HL-60 (cell line): ENCODE data around the gene EFCAB14.

Source experiments
- DNase-seq, 2 experiments: peaks; one replicate each; pipeline ENCODE4 v3.0.0-alpha.2; 2010 to 2020; ENCODE audit warnings: low read depth in 1 of 2, low spot score in 1 of 2
- H3K27ac ChIP-seq: fragments of 250-450 bp; sonication (Bioruptor Pico); replicated peaks from 2 replicates; pipeline ENCODE4 v1.5.1; 2020; ENCODE audit warnings: mild to moderate bottlenecking, moderate library complexity
- H3K27me3 ChIP-seq: fragments of 250-450 bp; sonication (Bioruptor Pico); 2 replicates; pipeline ENCODE4 v1.5.1; 2021; ENCODE audit warnings: mild to moderate bottlenecking, moderate library complexity; ENCODE audit not compliant: insufficient read depth, poor library complexity, severe bottlenecking
- H3K4me3 ChIP-seq: replicated peaks from 2 replicates; pipeline ENCODE4 v1.5.1; 2011; ENCODE audit warnings: mild to moderate bottlenecking, control low read depth, low read length; ENCODE audit not compliant: insufficient read depth
- GABPA ChIP-seq: IDR thresholded peaks from 2 replicates; pipeline ENCODE4 v1.6.1; 2012; ENCODE audit warnings: low read depth
- POLR2AphosphoS5 ChIP-seq: IDR thresholded peaks from 2 replicates; pipeline ENCODE4 v1.6.1; 2012; ENCODE audit warnings: low read depth
- REST ChIP-seq: IDR thresholded peaks from 2 replicates; pipeline ENCODE4 v1.6.1; 2012; ENCODE audit warnings: low read depth; ENCODE audit not compliant: insufficient replicate concordance
- SPI1 ChIP-seq: IDR thresholded peaks from 2 replicates; pipeline ENCODE4 v1.6.1; 2012; ENCODE audit warnings: low read depth, mild to moderate bottlenecking, borderline replicate concordance
- TF ChIP-seq, protein P1 (sequence below): IDR thresholded peaks from one replicate; pipeline ENCODE4 v1.5.1; 2011; ENCODE audit warnings: low read length, control low read depth, inconsistent platforms; ENCODE audit not compliant: insufficient read depth

The EFCAB14 gene

GRCh38 chr1:46717654-46718053 lies 1.3 kb downstream of the EFCAB14 start:
- Histone ChIP-seq H3K27ac (no peak overlapping the region), H3K4me3 (peak overlapping the region; percentile 88), H3K27me3 (no peaks in the 10 kb centered on the region)
- no peak for DNase-seq
- TF ChIP-seq REST = no peak
- TF ChIP-seq POLR2AphosphoS5 = no peak
- no peak for TF ChIP-seq GABPA
- peak; percentile 32; the same call in 1 of the 2 replicates for TF ChIP-seq SPI1
- TF ChIP-seq, protein P1, sequence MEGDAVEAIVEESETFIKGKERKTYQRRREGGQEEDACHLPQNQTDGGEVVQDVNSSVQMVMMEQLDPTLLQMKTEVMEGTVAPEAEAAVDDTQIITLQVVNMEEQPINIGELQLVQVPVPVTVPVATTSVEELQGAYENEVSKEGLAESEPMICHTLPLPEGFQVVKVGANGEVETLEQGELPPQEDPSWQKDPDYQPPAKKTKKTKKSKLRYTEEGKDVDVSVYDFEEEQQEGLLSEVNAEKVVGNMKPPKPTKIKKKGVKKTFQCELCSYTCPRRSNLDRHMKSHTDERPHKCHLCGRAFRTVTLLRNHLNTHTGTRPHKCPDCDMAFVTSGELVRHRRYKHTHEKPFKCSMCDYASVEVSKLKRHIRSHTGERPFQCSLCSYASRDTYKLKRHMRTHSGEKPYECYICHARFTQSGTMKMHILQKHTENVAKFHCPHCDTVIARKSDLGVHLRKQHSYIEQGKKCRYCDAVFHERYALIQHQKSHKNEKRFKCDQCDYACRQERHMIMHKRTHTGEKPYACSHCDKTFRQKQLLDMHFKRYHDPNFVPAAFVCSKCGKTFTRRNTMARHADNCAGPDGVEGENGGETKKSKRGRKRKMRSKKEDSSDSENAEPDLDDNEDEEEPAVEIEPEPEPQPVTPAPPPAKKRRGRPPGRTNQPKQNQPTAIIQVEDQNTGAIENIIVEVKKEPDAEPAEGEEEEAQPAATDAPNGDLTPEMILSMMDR = no peak

GRCh38 chr1:46714976-46715375 lies 3.9 kb downstream of the EFCAB14 start:
- Histone ChIP-seq H3K27ac (no peak overlapping the region), H3K27me3 (no peaks in the 10 kb centered on the region), H3K4me3 (no peak overlapping the region)
- TF ChIP-seq SPI1 (no peak), GABPA (no peak), REST (no peak), POLR2AphosphoS5 (no peak)
- TF ChIP-seq, protein P1 = no peak
- no peak for DNase-seq

DNA sequence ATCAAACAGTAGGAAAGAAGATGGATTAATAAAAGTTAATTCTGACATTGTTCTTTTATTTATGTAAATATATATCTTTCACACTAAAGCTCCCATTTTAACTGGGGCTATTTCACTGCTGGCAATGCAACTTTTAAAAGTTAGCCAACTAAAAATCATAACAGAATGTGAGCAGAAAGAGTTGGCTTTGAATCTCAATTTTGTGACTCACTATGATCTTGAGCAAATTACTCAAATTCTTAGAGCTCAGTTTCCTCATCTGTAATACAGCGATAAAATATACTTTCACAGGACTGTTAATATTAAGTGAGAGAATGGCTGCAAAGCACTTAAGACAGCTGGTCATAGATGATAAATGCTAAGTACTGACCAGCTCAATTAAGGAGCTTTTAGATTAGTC lies 10.8 kb downstream of the EFCAB14 start:
- no peak overlapping the region for H3K27ac ChIP-seq
- H3K4me3 ChIP-seq = no peak overlapping the region
- no peak for DNase-seq
- H3K27me3 ChIP-seq = no peaks in the 10 kb centered on the region
- TF ChIP-seq REST (no peak), POLR2AphosphoS5 (no peak), SPI1 (no peak), GABPA (no peak)
- TF ChIP-seq, protein P1 = no peak
